Measurements from ENCODE around the gene MBLAC1. TPM values are rescaled to one million over a fixed set of nuclear protein-coding genes. Genes with fewer than 3 reads are reported as not detected.
A peak's percentile ranks its signal among the peaks of the same experiment; 100 is the strongest.

Gene MBLAC1
- total RNA-seq, 4 donors from 2014 or later, result 1.4 to 7.4 (median 3.1) TPM

DNA sequence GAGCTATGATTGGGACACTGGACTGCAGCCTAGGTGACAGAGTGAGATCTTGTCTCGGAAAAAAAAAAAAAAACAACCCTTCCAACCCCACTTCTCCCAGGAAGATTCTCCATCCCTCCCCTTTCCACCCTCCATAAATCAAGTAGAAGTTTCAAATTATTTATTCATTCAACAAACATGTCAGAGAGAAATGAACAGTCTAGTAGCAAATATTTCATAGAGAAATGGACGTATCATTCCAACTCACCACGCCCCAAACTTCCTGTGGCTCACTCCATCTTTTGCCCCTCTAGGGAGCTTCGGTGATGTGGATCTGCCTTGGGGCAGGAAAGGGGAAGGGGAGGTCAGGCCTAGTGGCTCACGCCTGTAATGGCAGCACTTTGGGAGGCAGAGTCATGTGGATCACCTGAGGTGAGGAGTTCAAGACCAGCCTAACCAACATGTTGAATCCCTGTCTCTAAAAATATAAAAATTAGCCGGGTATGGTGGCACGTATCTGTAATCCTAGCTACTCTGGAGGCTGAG is 32.4 kb downstream of the MBLAC1 start:
- peak overlapping the region; percentile 60 to 86 (median 72) for H3K27ac ChIP-seq
- no peaks in the 10 kb centered on the region for H3K27me3 ChIP-seq
- no peak for TF ChIP-seq POLR2A (IDR thresholded peaks at IDR 0.05)
- TF ChIP-seq, protein P1, sequence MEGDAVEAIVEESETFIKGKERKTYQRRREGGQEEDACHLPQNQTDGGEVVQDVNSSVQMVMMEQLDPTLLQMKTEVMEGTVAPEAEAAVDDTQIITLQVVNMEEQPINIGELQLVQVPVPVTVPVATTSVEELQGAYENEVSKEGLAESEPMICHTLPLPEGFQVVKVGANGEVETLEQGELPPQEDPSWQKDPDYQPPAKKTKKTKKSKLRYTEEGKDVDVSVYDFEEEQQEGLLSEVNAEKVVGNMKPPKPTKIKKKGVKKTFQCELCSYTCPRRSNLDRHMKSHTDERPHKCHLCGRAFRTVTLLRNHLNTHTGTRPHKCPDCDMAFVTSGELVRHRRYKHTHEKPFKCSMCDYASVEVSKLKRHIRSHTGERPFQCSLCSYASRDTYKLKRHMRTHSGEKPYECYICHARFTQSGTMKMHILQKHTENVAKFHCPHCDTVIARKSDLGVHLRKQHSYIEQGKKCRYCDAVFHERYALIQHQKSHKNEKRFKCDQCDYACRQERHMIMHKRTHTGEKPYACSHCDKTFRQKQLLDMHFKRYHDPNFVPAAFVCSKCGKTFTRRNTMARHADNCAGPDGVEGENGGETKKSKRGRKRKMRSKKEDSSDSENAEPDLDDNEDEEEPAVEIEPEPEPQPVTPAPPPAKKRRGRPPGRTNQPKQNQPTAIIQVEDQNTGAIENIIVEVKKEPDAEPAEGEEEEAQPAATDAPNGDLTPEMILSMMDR (IDR thresholded peaks at IDR 0.05 in 4 of 5, conservative IDR thresholded peaks at IDR 0.05 in 1 of 5), result no peak
- no peak for ATAC-seq
- no peak for DNase-seq
- in situ Hi-C loops (cut with MboI; ENCODE audit: low sequenced_read_pairs in 4 of 4), result loop anchor here in 1 of 4 donors (25.0 kb wide), 1 partner anchor 178 kb away; no protein-coding TSS in a partner anchor
- H3K4me3 ChIP-seq, result peak overlapping the region; percentile 67 to 90 (median 70)
- H3K36me3 ChIP-seq, result peaks cover 0 to 25% of the 10 kb centered on the region in 2 donors
- H3K4me1 ChIP-seq, result peaks cover 6 to 17% of the 10 kb centered on the region in 2 donors
- intact Hi-C loops (cut with DNase I; ENCODE audit: low total_unique reads), result no loop called here
- no peaks in the 10 kb centered on the region for H3K9me3 ChIP-seq

DNA sequence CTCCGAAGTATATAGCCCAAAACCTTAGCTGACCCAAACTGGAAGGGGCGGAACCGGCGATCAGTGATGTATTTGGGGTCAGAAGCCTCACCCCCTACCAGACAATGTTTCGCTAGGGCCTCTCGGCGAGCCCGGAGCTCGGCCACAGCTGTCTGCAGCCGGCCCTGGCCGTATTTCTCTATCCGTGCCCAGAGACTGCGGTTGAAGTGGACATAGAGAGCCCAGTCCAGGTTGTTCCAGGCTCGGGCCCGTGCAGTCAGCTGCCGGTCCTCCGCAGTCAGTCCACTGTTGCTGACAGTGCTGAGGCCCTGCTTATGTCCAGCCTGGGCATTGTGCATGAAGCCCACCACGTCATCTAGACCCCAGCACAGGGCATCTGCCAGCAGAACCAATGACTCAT is 33.3 kb downstream of the MBLAC1 start:
- no peak overlapping the region for H3K27ac ChIP-seq
- no peak for ATAC-seq
- TF ChIP-seq POLR2A (IDR thresholded peaks at IDR 0.05), result no peak
- TF ChIP-seq, protein P1 (IDR thresholded peaks at IDR 0.05 in 4 of 5, conservative IDR thresholded peaks at IDR 0.05 in 1 of 5), result no peak
- no peaks in the 10 kb centered on the region for H3K27me3 ChIP-seq
- peaks cover 6 to 17% of the 10 kb centered on the region in 2 donors for H3K4me1 ChIP-seq
- no peaks in the 10 kb centered on the region for H3K9me3 ChIP-seq
- DNase-seq, result no peak
- in situ Hi-C loops (cut with MboI; ENCODE audit: low sequenced_read_pairs in 4 of 4), result loop anchor here in 1 of 4 donors (25.0 kb wide), 1 partner anchor 177 kb away; no protein-coding TSS in a partner anchor
- H3K36me3 ChIP-seq, result peaks cover 0 to 20% of the 10 kb centered on the region in 2 donors
- intact Hi-C loops (cut with DNase I; ENCODE audit: low total_unique reads), result no loop called here
- no peak overlapping the region for H3K4me3 ChIP-seq

DNA sequence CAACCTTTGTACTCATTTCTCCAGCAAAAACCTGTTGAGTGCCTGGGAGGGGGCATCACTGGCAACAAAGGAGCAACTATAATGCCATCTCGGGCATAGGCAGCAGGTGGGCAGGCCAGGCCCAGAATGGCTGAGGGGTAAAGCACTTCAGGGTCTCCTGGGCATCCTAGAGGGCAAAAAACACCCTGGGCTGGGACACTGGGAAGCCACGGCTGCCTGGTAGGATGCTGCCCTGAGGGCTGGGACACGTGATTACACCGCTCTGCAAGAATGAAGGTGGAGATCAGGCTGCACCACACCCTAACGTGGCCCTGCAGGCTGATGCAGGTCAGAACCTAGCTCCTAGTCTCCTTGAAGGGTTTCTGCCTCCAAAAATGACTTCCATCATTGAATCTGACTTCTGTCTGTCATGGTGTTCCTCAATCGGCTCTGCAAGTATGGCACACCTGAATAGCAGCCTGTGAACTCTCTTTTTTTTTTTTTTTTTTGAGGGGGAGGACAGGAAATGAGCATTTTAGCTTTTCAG is 36.3 kb downstream of the MBLAC1 start:
- H3K4me3 ChIP-seq, result no peak overlapping the region
- no peak overlapping the region for H3K27ac ChIP-seq
- ATAC-seq, result no peak
- in situ Hi-C loops (cut with MboI; ENCODE audit: low sequenced_read_pairs in 4 of 4), result loop anchor here in 1 of 4 donors (25.0 kb wide), 1 partner anchor 174 kb away; no protein-coding TSS in a partner anchor
- intact Hi-C loops (cut with DNase I; ENCODE audit: low total_unique reads), result no loop called here
- H3K4me1 ChIP-seq, result peaks cover 0 to 8% of the 10 kb centered on the region in 2 donors
- no peak for TF ChIP-seq POLR2A (IDR thresholded peaks at IDR 0.05)
- TF ChIP-seq, protein P1 (IDR thresholded peaks at IDR 0.05 in 4 of 5, conservative IDR thresholded peaks at IDR 0.05 in 1 of 5), result no peak
- no peaks in the 10 kb centered on the region for H3K9me3 ChIP-seq
- peaks cover 4 to 15% (median 8%) of the 10 kb centered on the region in 3 donors for H3K27me3 ChIP-seq
- H3K36me3 ChIP-seq, result no peaks in the 10 kb centered on the region
- DNase-seq, result no peak

DNA sequence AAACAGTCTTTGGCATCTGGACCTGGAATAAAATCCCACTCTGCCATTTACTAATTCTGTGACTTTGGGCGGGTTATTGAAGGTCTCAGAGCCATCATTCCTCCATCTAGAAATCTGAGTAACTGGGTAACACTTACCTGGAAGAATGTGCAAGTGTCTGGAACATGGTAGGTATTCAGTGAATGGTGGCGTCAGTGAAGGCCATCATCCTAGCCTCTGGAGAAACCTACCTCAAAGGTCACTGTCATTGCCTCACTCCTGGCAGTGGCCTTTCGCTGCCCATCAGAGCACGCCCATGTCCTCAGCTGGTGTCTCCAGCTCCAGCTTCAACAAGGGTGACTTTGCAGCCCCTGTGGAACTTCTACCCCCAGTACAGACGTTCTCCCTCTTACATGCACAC is 37.1 kb downstream of the MBLAC1 start:
- intact Hi-C loops (cut with DNase I; ENCODE audit: low total_unique reads) (no loop called here), in situ Hi-C loops (cut with MboI; ENCODE audit: low sequenced_read_pairs in 4 of 4) (loop anchor here in 1 of 4 donors (25.0 kb wide), 1 partner anchor 173 kb away; no protein-coding TSS in a partner anchor)
- TF ChIP-seq, protein P1 (IDR thresholded peaks at IDR 0.05 in 4 of 5, conservative IDR thresholded peaks at IDR 0.05 in 1 of 5), result no peak
- TF ChIP-seq POLR2A (IDR thresholded peaks at IDR 0.05), result no peak
- H3K36me3 ChIP-seq, result no peaks in the 10 kb centered on the region
- DNase-seq (no peak), ATAC-seq (no peak)
- H3K4me3 ChIP-seq, result no peak overlapping the region
- H3K27me3 ChIP-seq, result peaks cover 4 to 17% (median 14%) of the 10 kb centered on the region in 3 donors
- H3K4me1 ChIP-seq, result peaks cover 2 to 10% of the 10 kb centered on the region in 2 donors
- H3K9me3 ChIP-seq, result no peaks in the 10 kb centered on the region
- H3K27ac ChIP-seq, result no peak overlapping the region
